Fibroblast of the aortic adventitia (primary cell): ENCODE measurements around the gene RASL10A. TPM values are rescaled to one million over a fixed set of nuclear protein-coding genes. Genes with fewer than 3 reads are reported as not detected.
"Not testable (repeated sequence)": the region's sequence is repeated elsewhere in the genome, so short reads cannot be mapped to it uniquely, and the experiment has no call there.

ENCODE experiments used
- DNase-seq: peaks from one replicate; pipeline ENCODE4 v3.0.0-alpha.2; 2010; ENCODE audit warnings: low read depth
- H3K4me3 ChIP-seq: 2 replicates; pipeline ENCODE4 v1.5.1; 2011; ENCODE audit warnings: low read depth, mild to moderate bottlenecking, control low read depth, low read length, moderate library complexity
- CTCF ChIP-seq: IDR thresholded peaks from 2 replicates; pipeline ENCODE4 v1.5.1; 2011; ENCODE audit warnings: mild to moderate bottlenecking, low read length, control low read depth, inconsistent platforms; ENCODE audit not compliant: insufficient read depth
- total RNA-seq: library from RNA; depleted of rRNA; stranded (reverse); fragments of >200 nt; gene quantifications from 2 replicates; pipeline ENCODE4 v1.2.3, GENCODE V29; 2012; ENCODE audit warnings: low replicate concordance

The RASL10A gene
- total RNA-seq, 1 donor, result not detected

- no peak for TF ChIP-seq CTCF
- no peak for DNase-seq
- H3K4me3 ChIP-seq, result no peak overlapping the region
Observed at GRCh38 chr22:29351042-29351441, 35.5 kb upstream of the RASL10A start.

- no peak for DNase-seq
- no peak overlapping the region for H3K4me3 ChIP-seq
- TF ChIP-seq CTCF, result no peak
Observed at GRCh38 chr22:29348956-29349355, 33.5 kb upstream of the RASL10A start.

- no peak for TF ChIP-seq CTCF
Observed at GRCh38 chr22:29348041-29348440, 32.5 kb upstream of the RASL10A start.

GRCh38 chr22:29346659-29347058, 31.2 kb upstream of the RASL10A start:
- H3K4me3 ChIP-seq, result no peak overlapping the region
- DNase-seq, result no peak
- no peak for TF ChIP-seq CTCF

More at GRCh38 chr22:29348041-29348440, 32.5 kb upstream of the RASL10A start:
- no peak for DNase-seq
- H3K4me3 ChIP-seq, result no peak overlapping the region

- DNase-seq, result peak; percentile 37
- no peak overlapping the region for H3K4me3 ChIP-seq
- no peak for TF ChIP-seq CTCF
Observed at GRCh38 chr22:29345932-29346331, 30.4 kb upstream of the RASL10A start.

GRCh38 chr22:29344889-29345288, 29.4 kb upstream of the RASL10A start:
- H3K4me3 ChIP-seq, result not testable (repeated sequence)

GRCh38 chr22:29344137-29344536, 28.6 kb upstream of the RASL10A start:
- TF ChIP-seq CTCF, result no peak
- H3K4me3 ChIP-seq, result no peak overlapping the region
- peak; percentile 91 for DNase-seq

More at GRCh38 chr22:29344889-29345288, 29.4 kb upstream of the RASL10A start:
- DNase-seq, result not testable (repeated sequence)
